ENCODE results near the gene ARID1B. TPM values are rescaled to one million over a fixed set of nuclear protein-coding genes. Genes with fewer than 3 reads are reported as not detected.
A peak's percentile ranks its signal among the peaks of the same experiment; 100 is the strongest.

The ARID1B gene
- total RNA-seq, 2 donors from 2014 or later = 43.9 to 44.6 TPM

- Histone ChIP-seq H3K36me3 (no peaks in the 10 kb centered on the region), H3K27ac (no peak overlapping the region), H3K4me3 (peak overlapping the region; percentile 6 to 11), H3K4me1 (peaks cover 0 to 70% of the 10 kb centered on the region in 2 donors), H3K27me3 (no peaks in the 10 kb centered on the region), H3K9me3 (no peaks in the 10 kb centered on the region)
- no peak for DNase-seq (ENCODE audit: low spot score)
- TF ChIP-seq CTCF (IDR thresholded peaks at IDR 0.05) = no peak
Observed at GRCh38 chr6:156976216-156977127, 199.3 kb downstream of the ARID1B start.

- no peak for TF ChIP-seq CTCF (IDR thresholded peaks at IDR 0.05)
- no peaks in the 10 kb centered on the region for H3K36me3 ChIP-seq
- no peak for DNase-seq (ENCODE audit: low spot score)
- H3K27me3 ChIP-seq = no peaks in the 10 kb centered on the region
- H3K27ac ChIP-seq = peak overlapping the region in 1 of 2 donors; percentile 37
- no peak overlapping the region for H3K4me3 ChIP-seq
- H3K9me3 ChIP-seq = no peaks in the 10 kb centered on the region
- peaks cover 0 to 68% of the 10 kb centered on the region in 2 donors for H3K4me1 ChIP-seq
Observed at GRCh38 chr6:156977527-156978291, 200.5 kb downstream of the ARID1B start.

GRCh38 chr6:156978948-156979347 lies 201.8 kb downstream of the ARID1B start:
- Histone ChIP-seq H3K9me3 (no peaks in the 10 kb centered on the region), H3K4me1 (peaks cover 0 to 68% of the 10 kb centered on the region in 2 donors), H3K27ac (no peak overlapping the region), H3K4me3 (no peak overlapping the region), H3K36me3 (no peaks in the 10 kb centered on the region), H3K27me3 (no peaks in the 10 kb centered on the region)
- no peak for DNase-seq (ENCODE audit: low spot score)
- no peak for TF ChIP-seq CTCF (IDR thresholded peaks at IDR 0.05)

GRCh38 chr6:156980515-156980914 lies 203.3 kb downstream of the ARID1B start:
- TF ChIP-seq CTCF (IDR thresholded peaks at IDR 0.05) = no peak
- no peak for DNase-seq (ENCODE audit: low spot score)
- Histone ChIP-seq H3K27ac (no peak overlapping the region), H3K9me3 (no peaks in the 10 kb centered on the region), H3K27me3 (no peaks in the 10 kb centered on the region), H3K36me3 (no peaks in the 10 kb centered on the region), H3K4me3 (no peak overlapping the region), H3K4me1 (peaks cover 0 to 65% of the 10 kb centered on the region in 2 donors)

- H3K4me3 ChIP-seq = no peak overlapping the region
- no peak overlapping the region for H3K27ac ChIP-seq
- DNase-seq (ENCODE audit: low spot score) = no peak
- no peaks in the 10 kb centered on the region for H3K27me3 ChIP-seq
- TF ChIP-seq CTCF (IDR thresholded peaks at IDR 0.05) = no peak
- no peaks in the 10 kb centered on the region for H3K9me3 ChIP-seq
- H3K4me1 ChIP-seq = peaks cover 0 to 62% of the 10 kb centered on the region in 2 donors
- no peaks in the 10 kb centered on the region for H3K36me3 ChIP-seq
Observed at GRCh38 chr6:156980948-156981347, 203.8 kb downstream of the ARID1B start.
